ENCODE results near the gene TRPM6. TPM values are rescaled to one million over a fixed set of nuclear protein-coding genes. Genes with fewer than 3 reads are reported as not detected.

TRPM6 gene
- total and polyA plus RNA-seq, 9 donors: 0.06 to 0.69 (median 0.25) TPM

DNA sequence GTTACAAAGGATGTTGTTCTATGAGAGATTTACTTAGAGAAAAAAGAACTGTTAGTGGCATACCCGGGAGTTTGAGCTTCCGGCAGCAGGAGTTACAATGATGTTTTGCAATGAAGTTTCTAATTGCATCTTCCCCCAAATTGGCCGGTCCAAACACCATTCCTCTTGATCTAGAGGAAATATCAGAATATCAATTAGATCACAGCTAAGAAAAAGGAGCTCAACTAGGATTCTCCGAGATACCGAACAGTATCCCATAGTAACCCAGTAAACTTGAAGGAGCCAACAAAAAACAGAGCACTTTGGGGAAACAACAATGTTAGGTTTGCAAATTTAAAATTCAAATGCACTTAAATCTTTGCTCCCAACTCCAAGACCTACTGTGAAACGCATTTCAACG is 159.5 kb downstream of the TRPM6 start:
- TF ChIP-seq EP300 (IDR thresholded peaks at IDR 0.05) (no peak), POLR2A (IDR thresholded peaks at IDR 0.05) (no peak)
- TF ChIP-seq, protein P1, sequence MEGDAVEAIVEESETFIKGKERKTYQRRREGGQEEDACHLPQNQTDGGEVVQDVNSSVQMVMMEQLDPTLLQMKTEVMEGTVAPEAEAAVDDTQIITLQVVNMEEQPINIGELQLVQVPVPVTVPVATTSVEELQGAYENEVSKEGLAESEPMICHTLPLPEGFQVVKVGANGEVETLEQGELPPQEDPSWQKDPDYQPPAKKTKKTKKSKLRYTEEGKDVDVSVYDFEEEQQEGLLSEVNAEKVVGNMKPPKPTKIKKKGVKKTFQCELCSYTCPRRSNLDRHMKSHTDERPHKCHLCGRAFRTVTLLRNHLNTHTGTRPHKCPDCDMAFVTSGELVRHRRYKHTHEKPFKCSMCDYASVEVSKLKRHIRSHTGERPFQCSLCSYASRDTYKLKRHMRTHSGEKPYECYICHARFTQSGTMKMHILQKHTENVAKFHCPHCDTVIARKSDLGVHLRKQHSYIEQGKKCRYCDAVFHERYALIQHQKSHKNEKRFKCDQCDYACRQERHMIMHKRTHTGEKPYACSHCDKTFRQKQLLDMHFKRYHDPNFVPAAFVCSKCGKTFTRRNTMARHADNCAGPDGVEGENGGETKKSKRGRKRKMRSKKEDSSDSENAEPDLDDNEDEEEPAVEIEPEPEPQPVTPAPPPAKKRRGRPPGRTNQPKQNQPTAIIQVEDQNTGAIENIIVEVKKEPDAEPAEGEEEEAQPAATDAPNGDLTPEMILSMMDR (IDR thresholded peaks at IDR 0.05): no peak
- Histone ChIP-seq H3K4me1 (ENCODE audit: insufficient read depth) (no peaks in the 10 kb centered on the region), H3K36me3 (no peaks in the 10 kb centered on the region), H3K27ac (no peak overlapping the region), H3K27me3 (no peaks in the 10 kb centered on the region), H3K9me3 (no peaks in the 10 kb centered on the region), H3K4me3 (no peak overlapping the region)
- intact Hi-C loops (cut with DNase I): no loop called here
- no peak for DNase-seq
- WGBS, 3 donors: 85 to 87% (median 86%) methylated on average over 7 of the region's 7 CpGs

DNA sequence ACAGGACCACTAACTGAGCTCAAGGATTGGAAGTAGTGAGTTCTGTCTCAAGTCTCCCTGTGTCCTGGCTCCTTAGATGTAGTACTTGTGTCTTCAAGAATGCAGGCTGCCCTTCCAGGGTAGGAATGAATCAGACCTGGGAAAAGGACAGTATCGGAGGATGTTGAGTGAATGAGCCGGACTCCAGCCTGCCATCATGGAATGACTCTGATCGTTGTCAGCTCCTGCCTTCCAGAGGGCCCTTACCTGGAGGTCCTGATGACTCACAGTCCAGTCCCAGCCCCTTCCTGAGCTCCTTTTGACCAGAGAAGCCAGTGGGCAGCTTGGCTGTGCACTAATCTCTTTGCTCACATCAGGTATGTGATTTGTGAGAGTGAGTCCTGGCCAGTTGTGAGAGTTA is 161.1 kb downstream of the TRPM6 start:
- intact Hi-C loops (cut with DNase I): no loop called here

DNA sequence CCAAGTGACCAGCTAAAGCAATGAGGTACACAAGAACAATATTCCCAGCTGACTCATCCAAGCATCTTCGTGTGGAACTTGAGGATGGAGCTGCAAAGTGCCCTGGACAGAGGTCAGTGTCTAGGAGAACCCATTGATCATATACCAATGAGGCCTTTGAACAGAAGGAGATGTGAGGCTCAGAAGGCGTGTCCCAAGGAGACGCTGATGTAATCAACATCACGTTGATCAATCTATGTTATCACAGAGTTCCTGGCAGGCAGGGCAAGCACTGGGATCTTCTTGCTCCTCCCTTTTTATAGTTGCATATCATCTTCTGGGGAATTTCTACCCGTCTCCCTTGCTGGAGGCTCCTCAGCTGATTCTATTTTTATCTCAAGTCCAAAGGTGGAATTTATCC is 163.4 kb downstream of the TRPM6 start:
- Histone ChIP-seq H3K36me3 (no peaks in the 10 kb centered on the region), H3K27me3 (no peaks in the 10 kb centered on the region), H3K9me3 (no peaks in the 10 kb centered on the region), H3K27ac (no peak overlapping the region), H3K4me1 (ENCODE audit: insufficient read depth) (no peaks in the 10 kb centered on the region), H3K4me3 (no peak overlapping the region)
- TF ChIP-seq POLR2A (IDR thresholded peaks at IDR 0.05): no peak
- TF ChIP-seq, protein P1 (IDR thresholded peaks at IDR 0.05): no peak
- no peak for TF ChIP-seq EP300 (IDR thresholded peaks at IDR 0.05)
- WGBS, 3 donors: 62 to 70% (median 64%) methylated on average over 5 of the region's 5 CpGs
- intact Hi-C loops (cut with DNase I): no loop called here
- no peak for DNase-seq

More for the DNA sequence above, 161.1 kb downstream of the TRPM6 start:
- no peaks in the 10 kb centered on the region for H3K4me1 ChIP-seq (ENCODE audit: insufficient read depth)
- 94 to 95% (median 95%) methylated on average over 3 of the region's 3 CpGs for WGBS, 3 donors
- no peak overlapping the region for H3K27ac ChIP-seq
- no peak for TF ChIP-seq EP300 (IDR thresholded peaks at IDR 0.05)
- TF ChIP-seq POLR2A (IDR thresholded peaks at IDR 0.05): no peak
- TF ChIP-seq, protein P1 (IDR thresholded peaks at IDR 0.05): no peak
- no peaks in the 10 kb centered on the region for H3K36me3 ChIP-seq
- no peaks in the 10 kb centered on the region for H3K9me3 ChIP-seq
- DNase-seq: no peak
- H3K4me3 ChIP-seq: no peak overlapping the region
- no peaks in the 10 kb centered on the region for H3K27me3 ChIP-seq

DNA sequence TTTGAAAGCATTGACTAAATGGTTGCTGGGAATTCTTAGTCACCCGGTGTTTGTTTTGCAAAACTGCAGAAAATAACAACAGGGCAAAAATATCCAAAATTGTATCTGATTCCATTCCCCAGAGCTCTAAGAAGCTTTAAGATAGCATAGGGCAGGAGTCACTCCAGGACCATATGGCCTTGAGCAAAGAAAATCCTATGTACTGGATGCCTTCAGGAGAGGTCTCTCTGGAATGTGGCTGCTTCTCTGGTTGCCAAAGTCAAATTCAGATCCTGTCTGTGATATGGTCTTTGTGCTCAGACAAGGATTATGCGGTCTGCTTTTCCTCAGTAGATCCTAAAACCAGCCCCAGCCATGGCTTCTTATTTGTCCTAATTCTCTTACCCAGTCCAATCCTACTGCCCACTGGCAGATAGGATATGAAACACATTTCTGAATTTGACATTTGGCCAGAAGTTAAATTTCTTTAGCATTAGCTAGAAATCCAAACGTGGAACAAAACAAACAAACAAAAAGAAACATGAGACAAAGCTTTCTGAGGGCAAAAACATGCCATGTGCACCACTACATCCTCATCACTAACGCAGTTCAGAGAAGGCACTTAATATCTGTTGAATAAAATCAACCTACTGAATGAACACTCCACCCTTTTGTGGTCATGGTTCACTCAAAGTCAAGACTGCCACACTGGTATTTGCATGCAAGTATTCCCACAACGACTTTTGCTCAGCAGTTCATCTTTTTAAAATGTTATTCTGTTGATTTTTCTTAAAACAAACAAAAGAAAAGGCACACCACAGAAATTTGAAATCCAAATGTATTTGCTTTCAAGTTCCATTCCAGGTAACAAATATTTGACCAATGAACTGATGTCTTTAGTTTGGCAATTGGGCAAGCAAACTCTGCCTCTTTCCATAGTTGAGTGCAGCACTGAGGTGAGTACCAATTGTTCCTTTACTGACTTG is 165.7 kb downstream of the TRPM6 start:
- TF ChIP-seq EP300 (IDR thresholded peaks at IDR 0.05) (no peak), POLR2A (IDR thresholded peaks at IDR 0.05) (no peak)
- TF ChIP-seq, protein P1 (IDR thresholded peaks at IDR 0.05): no peak
- Histone ChIP-seq H3K4me1 (ENCODE audit: insufficient read depth) (no peaks in the 10 kb centered on the region), H3K27me3 (no peaks in the 10 kb centered on the region), H3K9me3 (no peaks in the 10 kb centered on the region), H3K36me3 (no peaks in the 10 kb centered on the region), H3K4me3 (no peak overlapping the region), H3K27ac (no peak overlapping the region)
- whole genome bisulfite sequencing, 3 donors: 55 to 67% (median 59%) methylated on average over 5 of the region's 5 CpGs
- intact Hi-C loops (cut with DNase I): no loop called here
- no peak for DNase-seq
